Esophagus squamous epithelium (tissue), 4 donors: ENCODE measurements around the gene MAP2K5.

Source experiments
- POLR2A ChIP-seq, 4 donors: fragments of 450-650 bp; IDR thresholded peaks; one replicate each; pipeline ENCODE4 v1.6.1; 2017; ENCODE audit warnings: antibody characterized with exemption in 4 of 4, mild to moderate bottlenecking in 4 of 4, moderate library complexity in 3 of 4
- TF ChIP-seq, protein P1 (sequence below), 6 experiments: fragments of 450-650 bp in 4 of 6; fragments of 200-600 bp in 2 of 6; sonication (generic) in 2 of 6; IDR thresholded peaks; one replicate each; pipeline ENCODE4 v1.5.1; 2016 to 2019; ENCODE audit warnings: antibody characterized with exemption in 6 of 6, mild to moderate bottlenecking in 4 of 6, moderate library complexity in 4 of 6

GRCh38 chr15:67803299-67803698 is 260.8 kb downstream of the MAP2K5 start:
- TF ChIP-seq, protein P1, sequence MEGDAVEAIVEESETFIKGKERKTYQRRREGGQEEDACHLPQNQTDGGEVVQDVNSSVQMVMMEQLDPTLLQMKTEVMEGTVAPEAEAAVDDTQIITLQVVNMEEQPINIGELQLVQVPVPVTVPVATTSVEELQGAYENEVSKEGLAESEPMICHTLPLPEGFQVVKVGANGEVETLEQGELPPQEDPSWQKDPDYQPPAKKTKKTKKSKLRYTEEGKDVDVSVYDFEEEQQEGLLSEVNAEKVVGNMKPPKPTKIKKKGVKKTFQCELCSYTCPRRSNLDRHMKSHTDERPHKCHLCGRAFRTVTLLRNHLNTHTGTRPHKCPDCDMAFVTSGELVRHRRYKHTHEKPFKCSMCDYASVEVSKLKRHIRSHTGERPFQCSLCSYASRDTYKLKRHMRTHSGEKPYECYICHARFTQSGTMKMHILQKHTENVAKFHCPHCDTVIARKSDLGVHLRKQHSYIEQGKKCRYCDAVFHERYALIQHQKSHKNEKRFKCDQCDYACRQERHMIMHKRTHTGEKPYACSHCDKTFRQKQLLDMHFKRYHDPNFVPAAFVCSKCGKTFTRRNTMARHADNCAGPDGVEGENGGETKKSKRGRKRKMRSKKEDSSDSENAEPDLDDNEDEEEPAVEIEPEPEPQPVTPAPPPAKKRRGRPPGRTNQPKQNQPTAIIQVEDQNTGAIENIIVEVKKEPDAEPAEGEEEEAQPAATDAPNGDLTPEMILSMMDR (IDR thresholded peaks at IDR 0.05) = no peak
- no peak for TF ChIP-seq POLR2A (IDR thresholded peaks at IDR 0.05)
